HL-60 (cell line): ENCODE results near the gene SMG7.

ENCODE experiments used
- DNase-seq, 2 experiments: peaks; one replicate each; pipeline ENCODE4 v3.0.0-alpha.2; 2010 to 2020; ENCODE audit warnings: low read depth in 1 of 2, low spot score in 1 of 2
- H3K27ac ChIP-seq: fragments of 250-450 bp; sonication (Bioruptor Pico); replicated peaks from 2 replicates; pipeline ENCODE4 v1.5.1; 2020; ENCODE audit warnings: mild to moderate bottlenecking, moderate library complexity
- H3K27me3 ChIP-seq: fragments of 250-450 bp; sonication (Bioruptor Pico); 2 replicates; pipeline ENCODE4 v1.5.1; 2021; ENCODE audit warnings: mild to moderate bottlenecking, moderate library complexity; ENCODE audit not compliant: insufficient read depth, poor library complexity, severe bottlenecking
- H3K4me3 ChIP-seq: replicated peaks from 2 replicates; pipeline ENCODE4 v1.5.1; 2011; ENCODE audit warnings: mild to moderate bottlenecking, control low read depth, low read length; ENCODE audit not compliant: insufficient read depth
- CTCF ChIP-seq: IDR thresholded peaks from one replicate; pipeline ENCODE4 v1.5.1; 2011; ENCODE audit warnings: low read length, control low read depth, inconsistent platforms; ENCODE audit not compliant: insufficient read depth
- GABPA ChIP-seq: IDR thresholded peaks from 2 replicates; pipeline ENCODE4 v1.6.1; 2012; ENCODE audit warnings: low read depth
- POLR2AphosphoS5 ChIP-seq: IDR thresholded peaks from 2 replicates; pipeline ENCODE4 v1.6.1; 2012; ENCODE audit warnings: low read depth
- SPI1 ChIP-seq: IDR thresholded peaks from 2 replicates; pipeline ENCODE4 v1.6.1; 2012; ENCODE audit warnings: low read depth, mild to moderate bottlenecking, borderline replicate concordance
- TF ChIP-seq, protein P1 (sequence below): IDR thresholded peaks from 2 replicates; pipeline ENCODE4 v1.6.1; 2012; ENCODE audit warnings: low read depth; ENCODE audit not compliant: insufficient replicate concordance

SMG7 gene

DNA sequence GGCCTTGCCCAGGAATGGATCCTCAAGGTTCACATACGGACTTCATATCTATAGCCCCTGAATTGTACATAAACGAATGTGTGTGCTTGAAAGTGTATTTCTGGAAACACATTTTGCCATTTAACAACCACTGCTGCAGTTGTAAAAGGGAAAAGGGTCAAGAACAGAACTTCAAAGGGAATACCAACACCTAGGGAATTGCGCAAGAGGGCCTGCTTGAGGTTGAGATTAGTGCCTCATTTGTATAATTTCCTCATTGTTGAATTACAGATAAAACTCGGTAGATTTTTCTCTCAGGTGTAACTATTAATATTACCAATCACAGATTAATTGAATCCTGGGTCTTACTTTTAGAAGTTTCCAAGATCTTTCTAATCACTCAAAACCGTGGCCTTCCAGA lies 111.8 kb downstream of the SMG7 start:
- no peak for DNase-seq
- Histone ChIP-seq H3K27ac (peak overlapping the region; percentile 61), H3K4me3 (no peak overlapping the region), H3K27me3 (no peaks in the 10 kb centered on the region)
- no peak for TF ChIP-seq GABPA

GRCh38 chr1:183585038-183585437 lies 112.7 kb downstream of the SMG7 start:
- Histone ChIP-seq H3K4me3 (no peak overlapping the region), H3K27me3 (no peaks in the 10 kb centered on the region), H3K27ac (no peak overlapping the region)
- DNase-seq = no peak
- TF ChIP-seq, protein P1, sequence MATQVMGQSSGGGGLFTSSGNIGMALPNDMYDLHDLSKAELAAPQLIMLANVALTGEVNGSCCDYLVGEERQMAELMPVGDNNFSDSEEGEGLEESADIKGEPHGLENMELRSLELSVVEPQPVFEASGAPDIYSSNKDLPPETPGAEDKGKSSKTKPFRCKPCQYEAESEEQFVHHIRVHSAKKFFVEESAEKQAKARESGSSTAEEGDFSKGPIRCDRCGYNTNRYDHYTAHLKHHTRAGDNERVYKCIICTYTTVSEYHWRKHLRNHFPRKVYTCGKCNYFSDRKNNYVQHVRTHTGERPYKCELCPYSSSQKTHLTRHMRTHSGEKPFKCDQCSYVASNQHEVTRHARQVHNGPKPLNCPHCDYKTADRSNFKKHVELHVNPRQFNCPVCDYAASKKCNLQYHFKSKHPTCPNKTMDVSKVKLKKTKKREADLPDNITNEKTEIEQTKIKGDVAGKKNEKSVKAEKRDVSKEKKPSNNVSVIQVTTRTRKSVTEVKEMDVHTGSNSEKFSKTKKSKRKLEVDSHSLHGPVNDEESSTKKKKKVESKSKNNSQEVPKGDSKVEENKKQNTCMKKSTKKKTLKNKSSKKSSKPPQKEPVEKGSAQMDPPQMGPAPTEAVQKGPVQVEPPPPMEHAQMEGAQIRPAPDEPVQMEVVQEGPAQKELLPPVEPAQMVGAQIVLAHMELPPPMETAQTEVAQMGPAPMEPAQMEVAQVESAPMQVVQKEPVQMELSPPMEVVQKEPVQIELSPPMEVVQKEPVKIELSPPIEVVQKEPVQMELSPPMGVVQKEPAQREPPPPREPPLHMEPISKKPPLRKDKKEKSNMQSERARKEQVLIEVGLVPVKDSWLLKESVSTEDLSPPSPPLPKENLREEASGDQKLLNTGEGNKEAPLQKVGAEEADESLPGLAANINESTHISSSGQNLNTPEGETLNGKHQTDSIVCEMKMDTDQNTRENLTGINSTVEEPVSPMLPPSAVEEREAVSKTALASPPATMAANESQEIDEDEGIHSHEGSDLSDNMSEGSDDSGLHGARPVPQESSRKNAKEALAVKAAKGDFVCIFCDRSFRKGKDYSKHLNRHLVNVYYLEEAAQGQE = no peak
- no peak for TF ChIP-seq GABPA
- no peak for TF ChIP-seq CTCF

- no peaks in the 10 kb centered on the region for H3K27me3 ChIP-seq
- TF ChIP-seq GABPA (no peak), CTCF (no peak), SPI1 (no peak), POLR2AphosphoS5 (no peak)
- TF ChIP-seq, protein P1 = no peak
- no peak overlapping the region for H3K4me3 ChIP-seq
- H3K27ac ChIP-seq = no peak overlapping the region
- no peak for DNase-seq
Measured at GRCh38 chr1:183586455-183586854, 114.2 kb downstream of the SMG7 start.

- TF ChIP-seq, protein P1 = no peak
- TF ChIP-seq GABPA (no peak), POLR2AphosphoS5 (no peak), CTCF (no peak), SPI1 (no peak)
- no peaks in the 10 kb centered on the region for H3K27me3 ChIP-seq
Measured at GRCh38 chr1:183586926-183587325, 114.6 kb downstream of the SMG7 start.

More at GRCh38 chr1:183586926-183587325, 114.6 kb downstream of the SMG7 start:
- DNase-seq = no peak
- no peak overlapping the region for H3K27ac ChIP-seq
- H3K4me3 ChIP-seq = no peak overlapping the region
